Stimulated activated CD8-positive, alpha-beta memory T cell treated with anti-CD3 and anti-CD28 coated beads, Interleukin-12 subunit alpha, Interleukin-12 subunit beta, amount 100 ng/mL, for 4 hours (primary cell): ENCODE data around the gene NEK1.
"Not testable (repeated sequence)": the region's sequence is repeated elsewhere in the genome, so short reads cannot be mapped to it uniquely, and the experiment has no call there.

Source experiments
- DNase-seq: peaks from one replicate; pipeline ENCODE4 v3.0.0-alpha.2; 2020; ENCODE audit warnings: low read depth

Gene NEK1

GRCh38 chr4:169594560-169595195 lies 17.7 kb downstream of the NEK1 start:
- no peak for DNase-seq

- DNase-seq, result no peak
These were observed 19.3 kb downstream of the NEK1 start for GRCh38 chr4:169593050-169593560.

DNA sequence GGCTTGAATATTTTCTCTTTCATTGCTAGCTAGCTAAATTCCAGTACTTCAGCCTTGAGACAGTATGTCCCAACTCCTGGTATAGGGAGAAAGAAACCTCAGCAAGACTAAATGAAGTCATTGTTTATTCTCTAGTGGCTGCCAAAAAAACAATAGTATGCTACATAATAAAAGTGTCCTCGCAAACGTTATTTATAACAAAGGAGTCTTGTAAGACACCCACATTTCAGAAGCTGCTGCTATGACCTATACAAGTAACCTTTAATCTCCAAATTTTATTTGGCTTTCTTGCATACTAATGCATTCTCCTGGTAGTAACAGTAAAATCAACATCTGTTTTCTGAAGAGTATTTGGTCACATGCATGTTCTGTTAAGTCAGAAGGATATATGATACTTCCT lies 28.8 kb downstream of the NEK1 start:
- no peak for DNase-seq

- DNase-seq, result no peak
These were observed 29.7 kb downstream of the NEK1 start for GRCh38 chr4:169582706-169583105.

- no peak for DNase-seq
These were observed 30.2 kb downstream of the NEK1 start for GRCh38 chr4:169582203-169582602.

DNA sequence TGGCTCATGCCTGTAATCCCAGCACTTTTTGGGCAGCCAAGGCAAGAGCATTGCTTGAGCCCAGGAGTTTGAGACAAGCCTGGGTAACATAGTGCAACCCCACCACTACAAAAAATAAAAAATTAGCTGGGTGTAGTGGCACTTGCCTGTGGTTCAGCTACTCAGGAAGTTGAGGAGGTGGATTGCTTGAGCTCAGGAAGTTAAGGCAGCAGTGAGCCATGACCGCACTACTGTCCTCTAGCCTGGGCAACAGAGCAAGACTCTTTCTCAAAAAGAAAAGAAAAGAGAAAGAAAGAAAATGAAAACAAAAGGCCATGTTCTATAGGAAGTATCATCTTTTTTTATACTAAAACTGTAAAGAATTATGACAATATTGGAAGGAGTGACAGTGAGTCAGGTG lies 38.5 kb downstream of the NEK1 start:
- no peak for DNase-seq

GRCh38 chr4:169571435-169571834 lies 40.9 kb downstream of the NEK1 start:
- DNase-seq, result no peak

DNA sequence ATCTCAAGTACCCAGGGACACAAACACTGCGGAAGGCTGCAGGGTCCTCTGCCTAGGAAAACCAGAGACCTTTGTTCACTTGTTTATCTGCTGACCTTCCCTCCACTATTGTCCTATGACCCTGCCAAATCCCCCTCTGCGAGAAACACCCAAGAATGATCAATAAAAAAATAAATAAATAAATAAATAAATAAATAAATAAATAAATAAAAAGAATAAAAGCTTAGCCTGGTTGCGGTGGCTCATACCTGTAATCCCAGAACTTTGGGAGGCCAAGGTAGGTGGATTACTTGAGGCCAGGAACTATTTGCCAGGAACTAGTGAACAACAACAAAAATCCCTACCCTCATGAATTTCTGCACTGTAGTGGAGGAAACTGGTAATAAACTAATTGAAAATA lies 41.4 kb downstream of the NEK1 start:
- DNase-seq, result not testable (repeated sequence)

- not testable (repeated sequence) for DNase-seq
These were observed 42.1 kb downstream of the NEK1 start for GRCh38 chr4:169570266-169570665.

DNA sequence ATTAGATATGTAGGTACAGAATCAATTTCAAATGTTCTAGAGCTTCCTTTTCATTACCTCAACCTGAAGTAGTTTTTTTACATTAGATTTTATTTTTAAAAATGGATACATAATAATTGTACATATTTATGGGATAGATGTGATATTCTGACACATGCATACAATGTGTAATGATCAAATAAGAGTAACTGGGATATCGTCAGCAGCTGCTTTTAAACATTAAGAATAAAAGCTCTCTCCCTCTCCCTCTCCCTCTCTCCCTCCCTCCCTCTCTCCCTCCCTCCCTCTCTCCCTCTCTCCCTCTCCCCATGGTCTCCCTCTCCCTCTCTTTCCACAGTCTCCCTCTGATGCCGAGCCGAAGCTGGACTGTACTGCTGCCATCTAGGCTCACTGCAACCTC lies 43.2 kb downstream of the NEK1 start:
- DNase-seq, result not testable (repeated sequence)

GRCh38 chr4:169567916-169568315 lies 44.5 kb downstream of the NEK1 start:
- DNase-seq, result no peak

DNA sequence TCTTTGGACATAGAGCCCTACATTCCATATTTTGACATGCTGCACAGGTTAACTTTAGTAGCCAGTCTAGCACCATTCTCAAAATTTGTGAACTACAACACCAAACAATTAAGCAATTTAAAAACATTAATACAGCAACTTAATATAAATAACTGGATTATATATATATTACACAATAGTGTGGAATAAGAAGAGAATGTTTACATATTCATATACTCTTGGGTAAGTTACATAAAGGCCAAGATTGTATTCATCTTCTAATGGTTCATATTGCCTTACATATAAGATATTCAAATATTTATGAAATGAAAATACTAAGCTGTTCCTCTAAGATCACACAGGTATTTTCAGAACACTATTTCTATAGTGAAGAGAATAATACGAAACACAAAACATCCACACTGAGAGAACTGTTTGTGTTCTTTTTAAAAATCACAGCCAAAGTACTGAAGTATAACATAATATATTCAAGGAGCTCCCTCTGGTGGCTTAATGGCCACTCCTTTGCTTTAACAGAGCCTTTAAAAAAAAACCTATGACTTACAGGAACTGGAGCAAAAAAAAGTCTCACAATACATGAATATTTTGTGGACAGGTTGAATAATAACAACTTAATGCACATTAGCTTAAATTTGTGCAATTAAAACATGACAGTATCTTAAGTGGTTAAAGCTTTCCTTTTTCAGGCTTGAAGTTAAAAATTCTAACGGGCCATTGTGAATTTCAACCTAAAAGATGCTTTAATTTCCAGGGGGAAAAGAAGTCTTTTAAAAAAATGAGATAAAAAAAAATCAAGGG lies 46.2 kb downstream of the NEK1 start:
- no peak for DNase-seq

- DNase-seq, result no peak
These were observed 46.8 kb downstream of the NEK1 start for GRCh38 chr4:169565606-169566005.

DNA sequence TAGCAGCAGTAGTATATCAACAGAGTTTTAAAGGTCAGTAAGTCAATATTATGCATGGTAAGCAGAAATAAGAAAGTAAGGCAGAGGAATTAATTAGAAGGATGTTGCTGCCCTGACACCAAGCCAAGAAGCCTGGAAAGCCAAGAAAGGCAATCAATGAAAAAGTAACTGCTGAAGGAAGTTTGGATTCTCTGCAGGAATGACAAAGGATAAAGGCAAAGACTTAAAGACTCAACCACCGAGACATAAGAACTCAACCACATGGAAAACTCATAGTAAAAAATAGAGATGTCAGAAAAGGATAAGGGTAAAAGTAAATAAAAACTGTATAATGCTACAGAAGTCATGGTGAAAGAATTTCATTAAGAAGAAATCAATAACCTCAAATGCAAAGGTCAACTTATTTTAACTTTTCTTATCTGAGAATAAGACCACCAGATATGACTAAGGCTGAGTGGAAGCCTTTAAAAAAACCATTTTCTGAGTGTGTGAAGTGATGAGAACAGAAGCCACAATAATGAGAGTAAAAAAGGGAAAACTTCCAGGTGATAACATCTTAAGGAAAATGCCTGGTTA lies 55.2 kb downstream of the NEK1 start:
- no peak for DNase-seq

- not testable (repeated sequence) for DNase-seq
These were observed 65.8 kb downstream of the NEK1 start for GRCh38 chr4:169546548-169546947.

DNA sequence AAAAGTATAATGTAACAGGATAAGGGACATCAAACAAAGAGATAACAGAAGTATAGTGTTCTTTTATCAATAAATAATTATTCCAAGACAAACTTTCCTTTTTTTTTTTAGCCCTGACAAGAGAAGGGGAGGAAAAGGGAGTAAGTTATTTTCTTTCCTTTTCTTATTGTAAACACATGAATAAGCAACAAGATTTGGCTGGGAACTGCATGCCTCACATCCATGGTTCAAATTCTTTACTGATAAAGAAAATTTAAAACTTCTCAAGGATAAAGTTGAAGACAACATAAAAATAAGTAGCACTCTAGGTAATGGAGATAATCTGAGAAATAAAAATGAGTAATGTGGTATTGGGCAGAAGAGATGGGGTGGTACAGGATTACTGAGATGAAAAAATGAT lies 71.6 kb downstream of the NEK1 start:
- DNase-seq, result no peak

DNA sequence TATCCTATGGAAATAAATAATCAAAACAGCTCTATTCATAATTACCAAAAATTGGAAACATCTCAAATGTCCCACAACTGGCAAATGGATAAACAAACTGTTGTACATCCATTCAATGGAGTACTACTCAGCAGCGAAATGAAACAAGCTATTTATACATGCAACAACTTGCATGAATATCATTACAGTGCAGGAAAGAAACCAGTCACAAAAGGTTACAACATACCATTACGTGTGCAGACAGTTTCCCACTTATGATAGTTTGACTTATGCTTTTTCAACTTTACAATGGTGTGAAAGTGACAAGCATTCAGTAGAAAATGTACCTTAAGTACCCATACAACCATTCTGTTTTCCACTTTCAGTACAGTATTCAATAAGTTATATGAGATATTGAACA lies 82.3 kb downstream of the NEK1 start:
- DNase-seq, result no peak

GRCh38 chr4:169523796-169524195 lies 88.6 kb downstream of the NEK1 start:
- DNase-seq, result no peak

DNA sequence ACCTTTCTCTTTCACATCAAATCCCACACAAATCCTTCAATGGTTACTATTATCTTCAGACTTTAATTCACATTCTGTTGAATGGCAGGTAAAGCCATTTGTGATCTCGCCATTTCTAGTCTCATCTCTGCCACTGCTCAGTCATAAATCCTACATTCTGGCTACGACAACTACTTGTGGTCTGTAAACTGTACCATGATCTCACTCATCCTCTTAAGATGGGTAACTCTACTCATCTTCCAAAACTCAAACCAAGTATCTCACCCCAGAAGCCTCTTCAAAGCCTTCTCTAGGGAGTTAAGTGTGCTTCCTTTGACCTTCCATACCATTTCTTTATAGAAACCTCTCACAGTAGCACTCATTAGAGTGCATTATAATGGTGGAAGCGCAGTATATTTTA lies 101.8 kb downstream of the NEK1 start:
- DNase-seq, result no peak

DNA sequence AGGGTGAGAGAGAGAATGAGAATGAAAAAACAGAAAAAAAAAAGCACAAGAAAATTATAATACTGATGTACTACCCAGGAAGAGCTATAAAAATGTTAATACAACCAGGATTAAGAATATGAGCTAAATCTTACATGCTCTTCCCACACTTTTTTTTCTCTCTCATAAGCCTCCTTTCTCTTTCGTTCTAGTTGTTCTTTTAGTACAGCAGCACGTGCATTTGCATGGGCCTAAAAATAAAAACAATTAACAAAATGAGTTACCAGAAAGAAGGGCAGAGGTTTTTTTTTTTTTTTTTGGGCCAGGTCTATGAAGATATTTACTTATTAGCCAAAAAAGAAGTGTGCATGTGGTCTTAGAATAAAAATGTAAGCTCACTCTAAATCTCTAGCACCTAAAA lies 105.5 kb downstream of the NEK1 start:
- DNase-seq, result no peak

GRCh38 chr4:169499907-169500306 lies 112.5 kb downstream of the NEK1 start:
- not testable (repeated sequence) for DNase-seq

GRCh38 chr4:169494234-169494633 lies 118.1 kb downstream of the NEK1 start:
- DNase-seq, result not testable (repeated sequence)

- no peak for DNase-seq
These were observed 119.2 kb downstream of the NEK1 start for GRCh38 chr4:169493164-169493524.
